Measurements from ENCODE around the gene GALNT1.
"Not testable (repeated sequence)": the region's sequence is repeated elsewhere in the genome, so short reads cannot be mapped to it uniquely, and the experiment has no call there.

The GALNT1 gene

DNA sequence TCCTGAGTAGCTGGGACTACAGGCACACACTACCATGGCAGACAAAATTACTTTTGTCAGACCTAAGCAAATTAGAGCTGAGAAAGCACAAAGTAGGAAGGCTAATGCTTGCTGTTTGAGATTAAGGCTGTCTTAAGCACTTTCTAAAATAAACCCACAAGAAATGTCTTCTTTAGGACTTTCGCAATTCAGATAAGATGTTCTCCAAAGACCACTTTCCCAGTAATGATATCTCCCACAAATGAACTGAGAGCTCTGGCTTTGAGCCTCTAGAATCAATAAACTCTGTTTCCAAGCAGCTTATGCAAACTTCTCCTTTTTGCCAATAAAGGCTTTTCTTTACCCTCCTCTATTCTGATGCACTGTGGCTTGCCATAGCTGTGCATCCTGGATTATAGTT is 32.0 kb upstream of the GALNT1 start:
- H3K27ac ChIP-seq, result no peak overlapping the region
- no peaks in the 10 kb centered on the region for H3K27me3 ChIP-seq
- H3K36me3 ChIP-seq, result no peaks in the 10 kb centered on the region
- no peak overlapping the region for H3K4me3 ChIP-seq (ENCODE audit: low read depth in 1 of 2, low read length in 1 of 2)
- TF ChIP-seq, protein P1, sequence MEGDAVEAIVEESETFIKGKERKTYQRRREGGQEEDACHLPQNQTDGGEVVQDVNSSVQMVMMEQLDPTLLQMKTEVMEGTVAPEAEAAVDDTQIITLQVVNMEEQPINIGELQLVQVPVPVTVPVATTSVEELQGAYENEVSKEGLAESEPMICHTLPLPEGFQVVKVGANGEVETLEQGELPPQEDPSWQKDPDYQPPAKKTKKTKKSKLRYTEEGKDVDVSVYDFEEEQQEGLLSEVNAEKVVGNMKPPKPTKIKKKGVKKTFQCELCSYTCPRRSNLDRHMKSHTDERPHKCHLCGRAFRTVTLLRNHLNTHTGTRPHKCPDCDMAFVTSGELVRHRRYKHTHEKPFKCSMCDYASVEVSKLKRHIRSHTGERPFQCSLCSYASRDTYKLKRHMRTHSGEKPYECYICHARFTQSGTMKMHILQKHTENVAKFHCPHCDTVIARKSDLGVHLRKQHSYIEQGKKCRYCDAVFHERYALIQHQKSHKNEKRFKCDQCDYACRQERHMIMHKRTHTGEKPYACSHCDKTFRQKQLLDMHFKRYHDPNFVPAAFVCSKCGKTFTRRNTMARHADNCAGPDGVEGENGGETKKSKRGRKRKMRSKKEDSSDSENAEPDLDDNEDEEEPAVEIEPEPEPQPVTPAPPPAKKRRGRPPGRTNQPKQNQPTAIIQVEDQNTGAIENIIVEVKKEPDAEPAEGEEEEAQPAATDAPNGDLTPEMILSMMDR (IDR thresholded peaks at IDR 0.05), result no peak
- H3K4me1 ChIP-seq (ENCODE audit: control insufficient read depth in 1 of 2, insufficient read depth in 1 of 2, low read depth in 1 of 2, low read length in 1 of 2), result no peaks in the 10 kb centered on the region
- H3K9me3 ChIP-seq, result no peaks in the 10 kb centered on the region

DNA sequence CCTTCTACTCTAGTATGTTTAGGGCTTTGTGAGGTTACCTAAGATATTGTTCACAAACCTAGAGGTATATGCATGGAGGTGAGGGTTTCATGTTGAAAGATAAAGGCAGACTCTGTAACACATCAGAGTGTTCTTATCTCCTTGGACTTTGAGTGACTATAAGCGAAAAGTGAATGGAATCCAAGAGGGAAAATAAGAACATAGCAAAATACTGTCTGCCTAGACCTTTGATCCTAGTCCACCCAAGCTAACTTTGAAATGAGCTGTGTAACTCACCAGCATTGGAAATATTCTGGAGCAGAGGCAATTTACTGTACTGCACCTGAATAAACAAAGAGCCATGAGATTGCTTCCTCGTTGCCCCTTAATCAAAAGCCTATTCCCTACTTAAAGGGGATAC is 28.2 kb upstream of the GALNT1 start:
- no peaks in the 10 kb centered on the region for H3K27me3 ChIP-seq
- no peaks in the 10 kb centered on the region for H3K36me3 ChIP-seq
- no peak overlapping the region for H3K27ac ChIP-seq
- no peaks in the 10 kb centered on the region for H3K9me3 ChIP-seq
- no peaks in the 10 kb centered on the region for H3K4me1 ChIP-seq (ENCODE audit: control insufficient read depth in 1 of 2, insufficient read depth in 1 of 2, low read depth in 1 of 2, low read length in 1 of 2)
- TF ChIP-seq, protein P1 (IDR thresholded peaks at IDR 0.05), result no peak
- no peak overlapping the region for H3K4me3 ChIP-seq (ENCODE audit: low read depth in 1 of 2, low read length in 1 of 2)

DNA sequence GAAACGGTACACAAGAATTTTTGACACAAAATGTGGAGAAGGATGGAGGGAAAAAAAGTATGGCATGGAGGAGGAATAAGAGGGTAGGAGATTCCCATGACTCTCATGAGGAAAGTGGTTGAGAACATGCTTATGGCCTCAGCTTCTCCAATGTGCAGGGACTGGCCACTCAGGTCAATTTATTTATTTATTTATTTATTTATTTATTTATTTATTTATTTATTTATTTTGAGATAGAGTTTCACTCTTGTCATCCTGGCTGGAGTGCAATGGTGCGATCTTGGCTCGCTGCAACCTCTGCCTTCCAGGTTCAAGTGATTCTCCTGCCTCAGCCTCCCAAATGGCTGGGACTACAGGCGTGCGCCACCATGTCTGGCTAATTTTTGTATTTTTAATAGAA is 26.0 kb upstream of the GALNT1 start:
- not testable (repeated sequence) for H3K36me3 ChIP-seq; H3K9me3 ChIP-seq; H3K27ac ChIP-seq; H3K4me1 ChIP-seq (ENCODE audit: control insufficient read depth in 1 of 2, insufficient read depth in 1 of 2, low read depth in 1 of 2, low read length in 1 of 2); H3K27me3 ChIP-seq; H3K4me3 ChIP-seq (ENCODE audit: low read depth in 1 of 2, low read length in 1 of 2)

DNA sequence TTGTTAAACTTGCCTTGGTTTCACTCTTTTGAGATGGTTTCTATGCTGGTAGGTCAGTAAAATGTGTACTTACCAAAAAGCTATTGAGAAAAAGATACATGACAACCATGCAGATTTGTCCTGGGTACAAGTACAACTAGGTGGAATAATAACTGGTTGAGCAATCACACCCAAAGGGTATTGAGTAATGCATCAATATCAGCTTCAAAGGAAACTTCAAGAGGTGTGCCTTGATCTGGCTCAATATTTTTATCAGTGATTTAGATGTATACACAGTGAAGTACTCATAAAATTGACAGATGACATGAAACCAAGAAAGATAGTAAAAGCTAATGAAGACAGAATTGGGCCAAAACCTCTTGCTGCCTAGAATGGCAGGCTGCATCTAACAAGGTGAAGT is 21.7 kb upstream of the GALNT1 start:
- Histone ChIP-seq H3K36me3 (no peaks in the 10 kb centered on the region), H3K27me3 (no peaks in the 10 kb centered on the region), H3K4me1 (ENCODE audit: control insufficient read depth in 1 of 2, insufficient read depth in 1 of 2, low read depth in 1 of 2, low read length in 1 of 2) (no peaks in the 10 kb centered on the region), H3K4me3 (ENCODE audit: low read depth in 1 of 2, low read length in 1 of 2) (no peak overlapping the region), H3K9me3 (no peaks in the 10 kb centered on the region), H3K27ac (no peak overlapping the region)
- TF ChIP-seq, protein P1 (IDR thresholded peaks at IDR 0.05), result no peak

DNA sequence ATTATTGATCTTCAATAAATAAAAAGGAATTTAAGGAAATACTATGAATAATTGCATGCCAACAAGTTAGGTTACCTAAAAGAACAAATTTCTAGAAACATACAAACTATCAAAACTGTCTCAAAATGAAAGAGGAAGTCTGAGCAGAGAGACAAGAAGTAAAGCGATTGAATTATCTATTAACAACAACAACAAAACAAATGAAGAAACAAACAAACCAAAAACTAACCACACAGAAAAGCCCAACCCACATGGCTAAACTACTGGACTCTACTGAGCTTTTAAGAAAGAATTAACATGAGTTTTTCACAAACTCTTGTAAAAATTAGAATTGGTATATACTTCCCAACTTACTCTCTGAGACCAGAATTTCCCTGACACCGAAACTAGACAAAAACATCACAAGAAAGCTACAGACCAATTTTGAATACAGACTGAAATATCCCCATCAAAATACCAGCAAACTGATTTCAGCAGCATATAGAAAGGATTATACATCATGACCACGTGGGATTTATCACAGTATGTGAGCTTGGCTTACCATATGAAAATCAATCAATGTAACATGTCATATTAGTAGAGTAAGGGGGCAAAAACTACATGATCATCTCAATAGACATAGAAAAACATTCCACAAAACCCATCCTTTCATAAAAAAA is 16.6 kb upstream of the GALNT1 start:
- H3K4me3 ChIP-seq (ENCODE audit: low read depth in 1 of 2, low read length in 1 of 2), result no peak overlapping the region

DNA sequence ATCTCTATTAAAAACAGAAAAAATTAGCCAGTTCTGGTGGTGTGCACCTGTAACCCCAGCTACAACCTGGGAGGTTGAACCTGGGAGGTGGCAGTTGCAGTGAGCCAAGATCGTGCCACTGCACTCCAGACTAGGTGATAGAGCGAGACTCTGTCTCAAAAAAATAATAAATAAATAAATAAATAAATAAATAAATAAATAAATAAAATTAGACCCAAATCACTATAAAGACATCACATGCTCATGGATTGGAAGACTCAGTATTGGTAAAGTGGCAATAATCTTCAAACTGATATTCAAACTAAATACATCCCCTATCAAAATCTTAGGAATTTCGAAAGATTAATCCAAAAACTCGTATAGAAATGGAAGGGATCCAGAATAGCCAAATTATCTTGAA is 15.5 kb upstream of the GALNT1 start:
- no peak overlapping the region for H3K4me3 ChIP-seq (ENCODE audit: low read depth in 1 of 2, low read length in 1 of 2)
- H3K4me1 ChIP-seq (ENCODE audit: control insufficient read depth in 1 of 2, insufficient read depth in 1 of 2, low read depth in 1 of 2, low read length in 1 of 2), result no peaks in the 10 kb centered on the region
- TF ChIP-seq, protein P1 (IDR thresholded peaks at IDR 0.05), result no peak
- no peaks in the 10 kb centered on the region for H3K27me3 ChIP-seq
- no peaks in the 10 kb centered on the region for H3K9me3 ChIP-seq
- H3K27ac ChIP-seq, result no peak overlapping the region
- no peaks in the 10 kb centered on the region for H3K36me3 ChIP-seq

More for the DNA sequence above, 16.6 kb upstream of the GALNT1 start:
- no peaks in the 10 kb centered on the region for H3K4me1 ChIP-seq (ENCODE audit: control insufficient read depth in 1 of 2, insufficient read depth in 1 of 2, low read depth in 1 of 2, low read length in 1 of 2)
- no peaks in the 10 kb centered on the region for H3K27me3 ChIP-seq
- no peaks in the 10 kb centered on the region for H3K9me3 ChIP-seq
- H3K27ac ChIP-seq, result no peak overlapping the region
- TF ChIP-seq, protein P1 (IDR thresholded peaks at IDR 0.05), result no peak
- H3K36me3 ChIP-seq, result no peaks in the 10 kb centered on the region
